ENCODE measurements around the gene PREPL.

Gene PREPL

DNA sequence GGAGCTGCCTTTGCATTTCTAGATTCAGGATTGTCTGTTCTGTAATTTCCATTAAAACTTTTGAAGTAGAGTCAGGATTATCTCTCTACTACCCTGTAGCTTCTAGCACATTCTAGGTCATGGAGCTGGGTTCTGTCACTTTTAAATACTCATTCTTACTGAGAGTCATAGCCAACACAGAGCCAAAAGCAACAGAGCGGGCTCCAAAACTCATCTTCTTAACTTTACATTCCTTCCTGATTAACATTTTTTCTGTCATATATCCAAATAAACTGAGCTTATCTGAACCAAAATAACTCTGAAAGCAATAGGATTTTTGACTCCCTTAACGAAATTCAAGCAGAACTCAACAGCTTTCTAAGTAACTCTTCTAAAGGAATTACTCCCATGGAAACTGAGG is 12.9 kb downstream of the PREPL start:
- no peak overlapping the region for H3K27ac ChIP-seq (ENCODE audit: low read depth, low read length, severe bottlenecking)
- 92 to 100% methylated on average over 1 of the region's 2 CpGs for WGBS, 2 experiments (ENCODE audit: insufficient coverage in 2 of 2)
- no peaks in the 10 kb centered on the region for H3K9me3 ChIP-seq (ENCODE audit: control insufficient read depth, low read length)
- H3K4me1 ChIP-seq (ENCODE audit: control insufficient read depth, insufficient read depth, low read length, poor library complexity, severe bottlenecking), result no peaks in the 10 kb centered on the region
- H3K4me3 ChIP-seq (ENCODE audit: extremely low read depth, insufficient read depth, low read length, poor library complexity, severe bottlenecking), result no peak overlapping the region
- peaks cover 5% of the 10 kb centered on the region for H3K36me3 ChIP-seq (ENCODE audit: control insufficient read depth, insufficient read depth, low read length)

DNA sequence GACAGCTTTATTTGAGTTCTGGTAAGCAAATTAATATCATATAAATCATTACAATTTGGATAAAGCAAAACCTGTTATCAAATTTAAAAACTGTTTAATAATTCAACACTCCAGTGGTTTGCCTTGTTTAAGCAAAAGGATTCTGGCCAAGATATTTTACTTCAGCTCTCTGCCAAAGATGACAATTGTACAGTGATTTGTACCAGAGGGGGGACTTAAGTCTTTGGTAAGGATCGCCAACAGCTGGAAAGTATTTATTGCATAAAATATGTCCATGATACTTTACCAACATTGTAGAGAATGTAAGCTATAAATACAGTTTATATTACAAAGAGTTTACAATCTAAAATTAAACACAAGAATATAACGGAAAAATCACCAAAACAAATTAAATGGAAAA is 13.8 kb downstream of the PREPL start:
- H3K4me1 ChIP-seq (ENCODE audit: control insufficient read depth, insufficient read depth, low read length, poor library complexity, severe bottlenecking), result no peaks in the 10 kb centered on the region
- no peak overlapping the region for H3K27ac ChIP-seq (ENCODE audit: low read depth, low read length, severe bottlenecking)
- no peak overlapping the region for H3K4me3 ChIP-seq (ENCODE audit: extremely low read depth, insufficient read depth, low read length, poor library complexity, severe bottlenecking)
- no CpG with 5 or more reads among the region's 2 CpGs for WGBS, 2 experiments (ENCODE audit: insufficient coverage in 2 of 2)
- H3K9me3 ChIP-seq (ENCODE audit: control insufficient read depth, low read length), result no peaks in the 10 kb centered on the region
- peaks cover 9% of the 10 kb centered on the region for H3K36me3 ChIP-seq (ENCODE audit: control insufficient read depth, insufficient read depth, low read length)

DNA sequence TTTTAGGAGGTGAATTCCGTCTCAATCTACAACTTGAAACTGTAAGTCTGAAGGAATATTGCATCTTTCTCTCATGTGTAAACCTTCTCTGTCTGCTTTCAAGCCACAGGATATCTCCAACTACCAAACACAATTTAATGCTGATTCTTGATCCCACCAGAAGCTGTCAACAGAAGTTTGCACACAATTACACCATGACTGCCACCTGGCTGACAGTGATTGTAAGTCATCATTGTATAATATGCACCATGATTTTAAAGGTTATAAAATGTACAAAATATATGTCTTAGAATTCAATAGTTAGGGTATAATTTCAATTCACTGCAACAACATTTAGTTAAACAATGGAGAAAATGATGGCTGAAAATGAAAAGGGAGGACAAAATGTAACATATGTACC is 18.4 kb downstream of the PREPL start:
- WGBS, 2 experiments (ENCODE audit: insufficient coverage in 2 of 2), result 100% methylated on average over 1 of the region's 1 CpG; no CpG with 5 or more reads in 1 of the 2 experiments

DNA sequence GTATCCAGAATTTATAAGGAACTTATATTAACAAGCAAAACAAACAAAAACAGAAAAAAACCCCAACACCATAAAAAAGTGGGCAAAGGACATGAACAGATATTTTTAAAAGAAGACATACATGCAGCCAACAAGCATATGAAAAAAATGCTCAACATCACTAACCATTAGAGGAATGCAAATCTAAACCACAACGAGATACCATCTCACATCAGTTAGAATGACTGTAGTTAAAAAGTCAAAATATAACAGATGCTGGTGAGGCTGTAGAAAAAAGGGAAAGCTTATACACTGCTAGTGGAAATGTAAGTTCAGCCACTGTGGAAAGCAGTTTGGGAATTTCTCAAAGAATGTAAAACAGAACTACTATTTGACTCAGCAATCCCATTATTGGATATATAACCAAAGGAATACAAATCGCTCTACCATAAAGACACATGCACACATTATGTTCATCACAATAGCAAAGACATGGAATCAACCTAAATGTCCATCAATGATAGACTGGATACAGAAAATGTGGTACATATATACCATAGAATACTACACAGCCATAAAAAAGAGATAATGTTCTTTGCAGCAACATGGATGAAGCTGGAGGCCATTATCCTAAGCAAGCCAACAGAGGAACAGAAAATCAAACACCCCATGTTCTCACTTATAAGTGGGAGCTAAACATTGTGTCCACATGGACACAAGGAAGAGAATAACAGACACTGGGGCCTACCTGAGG is 25.3 kb downstream of the PREPL start:
- Histone ChIP-seq H3K36me3 (ENCODE audit: control insufficient read depth, insufficient read depth, low read length) (peaks cover 41% of the 10 kb centered on the region), H3K4me1 (ENCODE audit: control insufficient read depth, insufficient read depth, low read length, poor library complexity, severe bottlenecking) (no peaks in the 10 kb centered on the region), H3K9me3 (ENCODE audit: control insufficient read depth, low read length) (no peaks in the 10 kb centered on the region), H3K4me3 (ENCODE audit: extremely low read depth, insufficient read depth, low read length, poor library complexity, severe bottlenecking) (no peak overlapping the region), H3K27ac (ENCODE audit: low read depth, low read length, severe bottlenecking) (no peak overlapping the region)
- no CpG with 5 or more reads among the region's 2 CpGs for WGBS, 2 experiments (ENCODE audit: insufficient coverage in 2 of 2)

More for the DNA sequence above, 18.4 kb downstream of the PREPL start:
- H3K27ac ChIP-seq (ENCODE audit: low read depth, low read length, severe bottlenecking), result no peak overlapping the region
- H3K4me1 ChIP-seq (ENCODE audit: control insufficient read depth, insufficient read depth, low read length, poor library complexity, severe bottlenecking), result no peaks in the 10 kb centered on the region
- no peaks in the 10 kb centered on the region for H3K9me3 ChIP-seq (ENCODE audit: control insufficient read depth, low read length)
- peaks cover 25% of the 10 kb centered on the region for H3K36me3 ChIP-seq (ENCODE audit: control insufficient read depth, insufficient read depth, low read length)
- no peak overlapping the region for H3K4me3 ChIP-seq (ENCODE audit: extremely low read depth, insufficient read depth, low read length, poor library complexity, severe bottlenecking)

DNA sequence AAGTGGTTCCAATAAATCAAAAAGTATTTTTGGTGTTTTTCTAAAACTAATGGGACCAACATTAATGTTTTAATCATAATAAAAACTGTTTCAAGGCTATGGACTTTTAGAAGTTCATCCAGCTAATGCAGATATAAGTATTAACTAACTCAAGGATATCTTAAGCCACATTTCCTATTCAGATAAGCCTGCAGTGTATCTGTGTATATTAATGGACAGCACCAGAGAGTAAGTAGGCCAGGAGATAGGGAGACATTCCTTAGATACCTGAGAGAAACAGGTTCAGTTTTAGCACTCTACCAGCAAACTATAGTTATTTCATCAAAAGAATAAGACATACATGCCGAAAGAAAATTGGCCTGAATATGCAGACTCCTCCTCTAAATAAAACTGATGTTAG is 27.3 kb downstream of the PREPL start:
- H3K27ac ChIP-seq (ENCODE audit: low read depth, low read length, severe bottlenecking), result no peak overlapping the region
- H3K36me3 ChIP-seq (ENCODE audit: control insufficient read depth, insufficient read depth, low read length), result peaks cover 42% of the 10 kb centered on the region
- no peaks in the 10 kb centered on the region for H3K4me1 ChIP-seq (ENCODE audit: control insufficient read depth, insufficient read depth, low read length, poor library complexity, severe bottlenecking)
- H3K4me3 ChIP-seq (ENCODE audit: extremely low read depth, insufficient read depth, low read length, poor library complexity, severe bottlenecking), result no peak overlapping the region
- 75% methylated on average over 1 of the region's 1 CpG; no CpG with 5 or more reads in 1 of the 2 experiments for WGBS, 2 experiments (ENCODE audit: insufficient coverage in 2 of 2)
- H3K9me3 ChIP-seq (ENCODE audit: control insufficient read depth, low read length), result no peaks in the 10 kb centered on the region

DNA sequence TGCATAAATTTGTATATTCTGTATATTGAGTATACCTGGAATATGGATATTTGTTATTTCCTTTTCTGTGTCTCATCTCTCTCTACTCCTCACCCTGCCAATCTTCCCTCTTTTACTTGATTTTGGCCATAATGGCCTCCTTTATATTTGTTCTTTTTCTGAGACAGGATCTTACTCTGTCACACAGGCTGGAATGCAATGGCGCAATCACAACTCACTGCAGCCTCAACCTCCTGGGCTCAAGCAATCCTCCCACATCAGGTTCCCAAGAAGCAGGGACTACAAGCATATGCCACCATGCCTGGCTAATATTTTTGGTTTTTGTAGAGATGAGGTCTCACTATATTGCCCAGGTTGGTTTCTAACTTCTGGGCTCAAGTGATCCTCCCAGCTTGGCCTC is 30.5 kb downstream of the PREPL start:
- Histone ChIP-seq H3K4me1 (ENCODE audit: control insufficient read depth, insufficient read depth, low read length, poor library complexity, severe bottlenecking) (no peaks in the 10 kb centered on the region), H3K9me3 (ENCODE audit: control insufficient read depth, low read length) (no peaks in the 10 kb centered on the region), H3K36me3 (ENCODE audit: control insufficient read depth, insufficient read depth, low read length) (peaks cover 34% of the 10 kb centered on the region), H3K4me3 (ENCODE audit: extremely low read depth, insufficient read depth, low read length, poor library complexity, severe bottlenecking) (no peak overlapping the region), H3K27ac (ENCODE audit: low read depth, low read length, severe bottlenecking) (no peak overlapping the region)
- WGBS, 2 experiments (ENCODE audit: insufficient coverage in 2 of 2), result 100% methylated on average over 1 of the region's 1 CpG; no CpG with 5 or more reads in 1 of the 2 experiments

DNA sequence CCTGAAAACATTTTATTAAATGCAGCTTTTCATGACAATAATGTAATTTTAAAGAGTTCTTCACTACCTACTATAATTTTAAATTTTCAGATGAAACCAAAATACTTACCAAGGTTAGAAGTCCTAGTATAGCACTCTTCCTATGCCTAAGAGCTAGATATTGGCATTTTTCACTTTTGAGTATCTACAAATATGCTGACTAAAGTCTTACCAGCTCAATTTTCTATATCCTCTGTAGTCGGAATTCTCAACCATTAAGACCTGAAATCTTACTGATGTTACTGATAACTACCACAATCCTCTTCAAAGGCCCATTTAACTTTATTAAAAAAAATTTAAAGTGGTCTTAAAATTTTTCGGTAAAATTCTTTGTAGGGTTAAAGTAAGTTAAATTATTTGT is 32.0 kb downstream of the PREPL start:
- no peak overlapping the region for H3K27ac ChIP-seq (ENCODE audit: low read depth, low read length, severe bottlenecking)
- WGBS, 2 experiments (ENCODE audit: insufficient coverage in 2 of 2), result no CpG with 5 or more reads among the region's 2 CpGs
- no peak overlapping the region for H3K4me3 ChIP-seq (ENCODE audit: extremely low read depth, insufficient read depth, low read length, poor library complexity, severe bottlenecking)
- H3K36me3 ChIP-seq (ENCODE audit: control insufficient read depth, insufficient read depth, low read length), result peaks cover 37% of the 10 kb centered on the region
- no peaks in the 10 kb centered on the region for H3K9me3 ChIP-seq (ENCODE audit: control insufficient read depth, low read length)
- no peaks in the 10 kb centered on the region for H3K4me1 ChIP-seq (ENCODE audit: control insufficient read depth, insufficient read depth, low read length, poor library complexity, severe bottlenecking)

DNA sequence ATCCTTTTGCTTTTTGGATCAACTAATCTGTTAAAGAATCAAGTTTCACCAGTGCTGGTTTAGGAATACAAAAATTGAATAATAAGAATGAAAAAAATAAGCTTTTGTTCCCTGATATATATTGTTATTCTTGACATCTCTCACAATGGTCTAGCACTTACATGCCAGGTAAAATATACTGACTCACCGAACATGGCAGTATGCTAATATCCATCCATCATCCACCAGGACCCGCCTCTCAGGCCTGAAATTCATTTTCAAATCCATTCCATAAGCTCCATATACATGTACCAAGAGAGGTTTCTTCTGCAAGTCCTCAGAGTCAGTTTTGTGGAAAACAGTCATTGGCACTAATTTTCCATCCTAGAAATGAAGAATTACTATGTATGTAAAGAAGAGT is 32.5 kb downstream of the PREPL start:
- WGBS, 2 experiments (ENCODE audit: insufficient coverage in 2 of 2), result 86 to 100% methylated on average over 1 of the region's 2 CpGs
- H3K4me3 ChIP-seq (ENCODE audit: extremely low read depth, insufficient read depth, low read length, poor library complexity, severe bottlenecking), result no peak overlapping the region
- no peak overlapping the region for H3K27ac ChIP-seq (ENCODE audit: low read depth, low read length, severe bottlenecking)
- no peaks in the 10 kb centered on the region for H3K9me3 ChIP-seq (ENCODE audit: control insufficient read depth, low read length)
- peaks cover 42% of the 10 kb centered on the region for H3K36me3 ChIP-seq (ENCODE audit: control insufficient read depth, insufficient read depth, low read length)
- H3K4me1 ChIP-seq (ENCODE audit: control insufficient read depth, insufficient read depth, low read length, poor library complexity, severe bottlenecking), result no peaks in the 10 kb centered on the region

DNA sequence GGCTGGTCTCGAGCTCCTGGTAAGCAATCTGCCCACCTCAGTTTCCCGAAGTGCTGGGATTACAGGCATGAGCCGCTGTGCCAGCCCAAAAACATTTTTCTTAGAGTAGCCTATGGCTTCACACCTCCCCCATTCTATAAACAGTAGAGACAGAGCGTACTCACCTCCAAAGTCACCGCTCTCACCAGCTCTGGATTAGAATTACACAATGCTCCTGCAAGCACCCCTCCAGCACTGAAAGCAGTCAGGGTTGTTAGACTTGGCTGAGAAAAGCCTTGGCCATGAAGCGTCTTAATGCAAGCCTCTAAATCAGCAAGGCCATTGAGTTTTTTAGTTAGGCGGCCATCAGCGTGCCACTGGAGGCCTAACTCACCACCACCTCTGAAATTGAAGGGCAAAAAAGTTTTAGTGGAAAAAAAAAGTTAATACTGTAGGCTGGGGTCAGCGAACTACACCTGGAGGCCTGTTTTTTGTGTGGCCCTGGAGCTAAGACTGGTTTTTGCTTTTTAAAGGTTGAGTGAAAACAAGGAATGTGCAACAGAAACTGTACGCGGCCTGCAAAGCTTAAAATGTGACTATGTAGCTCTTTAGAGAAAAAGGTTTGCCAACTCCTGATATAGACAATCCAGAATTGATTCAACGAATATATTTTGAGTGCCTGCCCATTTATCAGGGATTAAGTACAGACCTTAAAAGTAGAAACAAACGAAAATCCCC is 34.6 kb downstream of the PREPL start:
- 88% methylated on average over 8 to 10 of the region's 13 CpGs for WGBS, 2 experiments (ENCODE audit: insufficient coverage in 2 of 2)
- Histone ChIP-seq H3K4me1 (ENCODE audit: control insufficient read depth, insufficient read depth, low read length, poor library complexity, severe bottlenecking) (no peaks in the 10 kb centered on the region), H3K9me3 (ENCODE audit: control insufficient read depth, low read length) (no peaks in the 10 kb centered on the region), H3K4me3 (ENCODE audit: extremely low read depth, insufficient read depth, low read length, poor library complexity, severe bottlenecking) (no peak overlapping the region), H3K27ac (ENCODE audit: low read depth, low read length, severe bottlenecking) (no peak overlapping the region), H3K36me3 (ENCODE audit: control insufficient read depth, insufficient read depth, low read length) (peaks cover 47% of the 10 kb centered on the region)

DNA sequence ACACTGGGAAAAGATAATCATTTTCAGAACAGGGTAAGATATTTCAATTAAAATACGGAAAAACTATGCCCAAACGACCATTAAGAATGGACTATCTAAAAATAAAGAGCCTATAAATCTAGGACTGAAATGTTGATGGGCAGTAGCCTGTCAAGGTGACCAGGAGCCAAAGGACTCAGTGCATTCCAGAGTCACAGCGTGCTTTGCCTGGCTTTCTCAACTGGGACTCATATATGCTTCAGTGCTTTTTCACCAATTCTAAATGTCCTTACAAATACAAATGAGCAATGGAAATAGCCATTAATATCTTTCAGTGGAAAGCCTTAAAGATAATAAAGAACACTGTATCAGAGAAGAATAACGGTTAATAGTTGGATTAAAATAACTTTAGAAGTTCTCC is 35.4 kb downstream of the PREPL start:
- peaks cover 51% of the 10 kb centered on the region for H3K36me3 ChIP-seq (ENCODE audit: control insufficient read depth, insufficient read depth, low read length)
- no peaks in the 10 kb centered on the region for H3K4me1 ChIP-seq (ENCODE audit: control insufficient read depth, insufficient read depth, low read length, poor library complexity, severe bottlenecking)
- no peak overlapping the region for H3K27ac ChIP-seq (ENCODE audit: low read depth, low read length, severe bottlenecking)
- no peaks in the 10 kb centered on the region for H3K9me3 ChIP-seq (ENCODE audit: control insufficient read depth, low read length)
- no peak overlapping the region for H3K4me3 ChIP-seq (ENCODE audit: extremely low read depth, insufficient read depth, low read length, poor library complexity, severe bottlenecking)
- 83 to 92% methylated on average over 1 to 2 of the region's 4 CpGs for WGBS, 2 experiments (ENCODE audit: insufficient coverage in 2 of 2)

DNA sequence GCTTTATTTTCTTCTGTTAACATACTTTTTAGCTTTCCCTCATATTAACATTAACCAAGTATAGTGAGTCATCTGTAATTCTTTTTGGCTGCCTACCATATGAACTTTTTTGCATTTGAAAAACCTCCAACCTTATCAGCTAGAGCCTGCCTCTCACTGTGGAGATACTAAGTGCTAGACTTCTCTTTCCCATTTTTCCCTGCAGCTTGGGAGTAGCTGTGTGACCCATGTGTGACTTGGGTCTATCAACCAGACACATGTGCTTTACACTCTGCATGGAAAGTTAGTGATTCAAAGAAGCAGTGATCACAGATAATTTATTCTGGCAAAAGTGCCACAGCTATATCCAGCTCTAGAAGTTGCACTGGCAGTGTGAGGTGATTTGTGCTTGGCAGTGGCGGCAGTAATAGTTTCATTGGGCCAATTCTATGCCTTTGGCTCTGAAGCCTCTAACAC is 36.3 kb downstream of the PREPL start:
- H3K27ac ChIP-seq (ENCODE audit: low read depth, low read length, severe bottlenecking), result no peak overlapping the region
- H3K9me3 ChIP-seq (ENCODE audit: control insufficient read depth, low read length), result no peaks in the 10 kb centered on the region
- H3K4me3 ChIP-seq (ENCODE audit: extremely low read depth, insufficient read depth, low read length, poor library complexity, severe bottlenecking), result no peak overlapping the region
- WGBS, 2 experiments (ENCODE audit: insufficient coverage in 2 of 2), result 100% methylated on average over 1 of the region's 1 CpG; no CpG with 5 or more reads in 1 of the 2 experiments
- peaks cover 49% of the 10 kb centered on the region for H3K36me3 ChIP-seq (ENCODE audit: control insufficient read depth, insufficient read depth, low read length)
- no peaks in the 10 kb centered on the region for H3K4me1 ChIP-seq (ENCODE audit: control insufficient read depth, insufficient read depth, low read length, poor library complexity, severe bottlenecking)
